Astrocyte (in vitro differentiated cells and primary cell): Measurements from ENCODE around the gene CCNK.

ENCODE experiments used
- EZH2 ChIP-seq: IDR thresholded peaks from 2 replicates; pipeline ENCODE4 v1.6.1; 2012; ENCODE audit warnings: mild to moderate bottlenecking, low read length, inconsistent platforms; ENCODE audit not compliant: insufficient read depth
- TF ChIP-seq, protein P1 (sequence below): IDR thresholded peaks from 2 replicates; pipeline ENCODE4 v1.5.1; 2011; ENCODE audit warnings: low read depth, mild to moderate bottlenecking, inconsistent platforms, low read length, moderate library complexity; ENCODE audit not compliant: insufficient read depth

DNA sequence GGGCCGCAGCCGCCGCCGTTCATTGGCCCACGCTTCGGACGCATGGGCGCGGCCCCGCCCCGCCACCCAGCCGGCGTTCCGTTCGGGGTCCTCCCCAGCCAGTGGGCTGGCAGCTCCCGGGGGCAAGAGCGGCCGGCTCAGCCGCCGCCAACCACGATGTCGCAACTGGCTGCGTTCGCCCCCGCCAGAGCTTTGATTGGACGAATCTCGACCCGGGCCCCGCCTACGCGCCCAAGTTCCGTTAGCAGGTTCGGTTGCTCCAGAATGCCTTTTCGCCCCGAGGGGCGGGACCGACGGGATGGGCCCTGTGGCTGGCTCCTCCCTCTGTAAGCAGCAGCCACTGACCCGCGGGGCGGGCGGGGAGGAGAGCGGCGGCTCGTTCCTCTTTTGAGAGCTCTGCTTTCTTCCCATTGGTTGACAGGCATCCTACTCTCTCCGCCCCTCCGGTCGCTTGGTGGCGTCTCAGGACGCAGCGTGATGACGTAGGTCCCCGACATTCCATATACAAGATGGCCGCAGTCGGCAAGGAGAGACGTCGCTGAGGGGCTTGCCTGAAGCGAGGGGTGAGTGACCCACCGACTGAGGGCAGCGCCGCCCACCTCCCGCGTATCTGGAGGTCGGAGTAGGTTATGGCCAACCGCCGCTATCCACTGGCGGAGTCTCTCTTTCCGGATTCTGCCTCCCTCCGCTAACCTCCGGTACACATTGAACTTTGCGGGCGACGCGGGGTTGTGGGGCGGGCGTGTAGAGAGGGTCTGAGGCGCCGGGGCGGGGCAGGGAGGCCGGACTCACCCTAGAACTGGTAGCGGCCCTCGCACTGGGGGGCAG is at the start of gene CCNK:
- TF ChIP-seq, protein P1, sequence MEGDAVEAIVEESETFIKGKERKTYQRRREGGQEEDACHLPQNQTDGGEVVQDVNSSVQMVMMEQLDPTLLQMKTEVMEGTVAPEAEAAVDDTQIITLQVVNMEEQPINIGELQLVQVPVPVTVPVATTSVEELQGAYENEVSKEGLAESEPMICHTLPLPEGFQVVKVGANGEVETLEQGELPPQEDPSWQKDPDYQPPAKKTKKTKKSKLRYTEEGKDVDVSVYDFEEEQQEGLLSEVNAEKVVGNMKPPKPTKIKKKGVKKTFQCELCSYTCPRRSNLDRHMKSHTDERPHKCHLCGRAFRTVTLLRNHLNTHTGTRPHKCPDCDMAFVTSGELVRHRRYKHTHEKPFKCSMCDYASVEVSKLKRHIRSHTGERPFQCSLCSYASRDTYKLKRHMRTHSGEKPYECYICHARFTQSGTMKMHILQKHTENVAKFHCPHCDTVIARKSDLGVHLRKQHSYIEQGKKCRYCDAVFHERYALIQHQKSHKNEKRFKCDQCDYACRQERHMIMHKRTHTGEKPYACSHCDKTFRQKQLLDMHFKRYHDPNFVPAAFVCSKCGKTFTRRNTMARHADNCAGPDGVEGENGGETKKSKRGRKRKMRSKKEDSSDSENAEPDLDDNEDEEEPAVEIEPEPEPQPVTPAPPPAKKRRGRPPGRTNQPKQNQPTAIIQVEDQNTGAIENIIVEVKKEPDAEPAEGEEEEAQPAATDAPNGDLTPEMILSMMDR: no peak
- no peak for TF ChIP-seq EZH2
